GM19328 (cell line): ENCODE measurements around the gene AQP2.

Experiments
- ATAC-seq: cut with Tn5 transposase; IDR thresholded peaks from one replicate; pipeline ENCODE4 v1.9.1; 2021; ENCODE audit warnings: mild to moderate bottlenecking, moderate library complexity; ENCODE audit not compliant: unreplicated experiment

The AQP2 gene

DNA sequence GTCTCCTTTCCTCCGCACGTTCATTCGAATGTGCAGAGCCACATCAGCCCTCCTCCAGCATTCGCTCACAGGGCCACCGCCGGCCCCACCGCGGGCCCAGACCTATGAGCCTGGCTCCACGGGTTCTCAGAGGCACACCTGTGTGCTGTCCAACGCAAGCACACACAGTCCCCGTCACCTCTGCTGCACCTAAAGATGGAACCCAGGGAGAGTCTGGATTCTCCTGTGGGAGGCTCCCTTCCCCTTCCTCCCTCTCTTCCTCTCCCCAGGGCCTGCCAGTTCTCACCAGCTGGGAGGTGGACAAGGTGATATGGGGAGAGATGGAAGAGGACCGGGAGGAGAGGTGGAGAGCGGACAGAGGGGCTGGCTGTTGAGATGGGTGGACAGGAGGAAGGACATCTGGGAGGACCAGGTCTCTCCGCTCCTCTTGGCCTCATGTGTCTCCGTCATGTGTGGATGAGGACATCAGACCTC, 17.3 kb downstream of the AQP2 start:
- ATAC-seq, result no peak

DNA sequence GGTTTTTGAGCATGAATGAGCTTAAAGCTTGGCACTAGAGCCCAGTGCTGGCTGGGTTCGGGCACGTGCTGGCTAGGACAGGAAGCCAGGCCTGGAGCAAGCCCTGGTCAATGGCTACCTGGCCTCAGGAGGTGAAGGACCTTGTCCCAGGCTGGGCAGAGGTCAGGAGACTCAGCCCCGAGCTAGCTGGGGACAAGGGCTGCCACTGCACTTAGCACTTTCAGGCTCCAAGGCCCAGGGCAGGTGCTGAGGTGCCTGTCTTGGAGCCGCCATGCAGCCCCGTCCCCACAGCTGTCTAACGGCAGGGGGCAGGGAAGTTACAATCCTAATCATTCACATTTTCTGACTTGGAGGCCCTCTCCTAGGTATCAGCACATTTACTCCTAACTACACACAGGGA, 17.9 kb downstream of the AQP2 start:
- no peak for ATAC-seq

DNA sequence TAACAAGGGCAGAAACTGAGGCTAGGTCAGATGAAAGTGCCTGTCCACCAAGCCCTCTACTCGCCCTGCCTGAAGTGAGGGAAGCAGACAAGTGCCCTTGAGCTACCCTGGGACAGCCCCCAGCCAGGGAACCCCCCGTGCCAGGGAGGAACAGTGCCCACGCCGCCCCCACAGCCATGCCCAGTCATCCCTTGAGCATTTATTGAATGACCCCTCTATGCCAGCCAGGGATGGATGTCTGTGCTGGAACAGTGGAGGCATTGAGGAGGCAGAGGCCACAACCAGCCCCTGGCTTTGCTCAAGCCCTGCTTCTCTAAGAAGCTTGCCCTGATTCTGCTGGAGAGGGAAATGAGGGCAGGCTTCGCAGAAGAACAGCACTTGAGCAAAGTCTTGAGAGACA, 18.5 kb downstream of the AQP2 start:
- ATAC-seq, result no peak

DNA sequence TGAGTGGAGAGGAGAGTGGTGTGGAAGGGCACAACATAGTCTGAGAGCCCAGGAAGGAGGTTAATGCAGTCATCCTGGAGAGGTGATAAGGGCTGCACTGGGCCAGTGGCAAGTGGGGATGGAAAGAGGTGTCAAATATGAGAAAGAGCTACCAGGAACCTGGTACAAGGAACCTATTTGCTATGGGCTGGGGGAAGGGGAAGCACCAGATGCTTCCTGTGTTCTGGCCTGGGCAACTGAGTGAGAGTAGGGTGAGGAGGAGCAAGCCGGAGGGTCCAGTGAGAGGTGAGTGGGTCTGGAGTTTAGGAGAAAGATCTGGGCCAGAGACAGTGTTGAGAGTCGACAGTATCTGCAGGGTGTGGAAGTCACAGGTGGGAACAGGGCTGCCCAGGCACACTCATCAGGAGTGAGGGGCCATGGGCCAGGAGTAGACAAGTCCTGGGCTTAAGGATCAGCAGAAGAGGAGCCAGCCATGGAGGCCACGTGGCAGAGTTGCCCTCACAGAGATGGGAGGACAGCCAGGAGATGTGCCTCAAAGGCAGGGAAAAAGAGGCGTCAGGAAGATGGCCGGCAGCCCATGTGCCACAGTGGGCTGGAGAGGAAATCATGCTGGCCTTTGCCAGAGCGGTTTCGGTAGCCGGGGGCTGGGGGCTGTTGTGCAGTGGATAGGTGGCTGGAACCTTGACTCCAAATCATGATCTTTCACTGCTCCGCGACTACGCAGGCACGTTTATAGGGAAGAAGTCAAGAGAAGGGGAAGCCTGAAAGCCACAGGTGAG, 19.3 kb downstream of the AQP2 start:
- no peak for ATAC-seq

DNA sequence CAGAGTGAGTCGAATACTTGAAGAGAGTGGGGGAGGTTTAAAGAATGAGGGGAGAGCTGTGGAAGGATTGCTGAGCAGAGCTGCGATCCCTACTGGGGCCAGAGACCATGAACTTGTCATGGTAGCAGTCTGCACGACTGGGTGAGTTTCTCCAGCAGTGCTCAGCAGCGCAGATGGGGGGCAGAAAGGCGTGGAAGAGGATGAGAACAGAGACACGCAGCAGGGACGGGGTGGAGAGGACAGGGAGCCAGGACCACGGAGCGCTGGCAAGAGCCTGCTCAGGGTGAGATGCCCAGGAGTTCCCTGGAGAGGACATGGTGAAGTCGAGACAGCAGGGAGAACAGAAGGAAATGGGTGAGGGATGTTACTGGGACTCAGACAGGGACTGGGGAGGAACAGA, 20.1 kb downstream of the AQP2 start:
- ATAC-seq, result no peak

DNA sequence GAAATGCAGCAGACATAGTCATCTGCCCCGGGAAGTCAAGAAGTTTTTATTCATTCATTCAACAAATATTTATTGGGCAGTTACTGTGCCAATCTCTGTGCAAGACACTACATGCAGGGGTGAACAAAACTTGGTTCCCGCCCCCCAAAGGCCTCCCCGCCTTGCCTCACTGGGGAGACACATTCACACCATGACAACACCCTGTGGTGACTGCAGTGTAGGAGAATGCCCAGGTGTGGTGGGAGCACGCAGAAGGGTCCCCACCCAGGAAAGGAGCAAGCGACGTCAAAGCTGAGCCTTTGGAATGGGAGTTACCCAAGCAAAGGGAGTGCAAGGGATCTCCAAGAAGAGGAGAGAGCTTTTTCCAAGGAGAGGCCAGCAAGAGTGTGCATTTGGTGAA, 20.6 kb downstream of the AQP2 start:
- ATAC-seq, result no peak

DNA sequence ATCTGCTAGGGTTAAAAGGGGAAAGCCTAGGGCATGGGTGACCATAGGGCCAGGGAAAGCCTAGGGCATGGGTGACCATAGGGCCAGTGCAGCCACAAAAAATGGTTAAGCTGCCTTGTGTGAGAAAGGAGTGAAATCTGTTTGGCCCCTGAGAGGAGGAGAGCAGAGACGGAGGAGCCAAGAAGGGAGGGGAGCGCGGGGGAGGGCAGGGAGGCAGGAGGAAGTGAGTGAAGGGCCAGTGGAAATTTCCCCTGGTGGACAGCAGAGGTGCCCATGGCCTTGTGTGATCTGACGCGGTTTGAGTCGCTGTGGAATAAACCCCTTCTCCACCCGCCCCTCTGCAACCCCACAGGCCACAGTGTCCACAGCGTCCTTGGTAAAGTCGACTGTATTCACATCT, 21.6 kb downstream of the AQP2 start:
- ATAC-seq, result no peak

DNA sequence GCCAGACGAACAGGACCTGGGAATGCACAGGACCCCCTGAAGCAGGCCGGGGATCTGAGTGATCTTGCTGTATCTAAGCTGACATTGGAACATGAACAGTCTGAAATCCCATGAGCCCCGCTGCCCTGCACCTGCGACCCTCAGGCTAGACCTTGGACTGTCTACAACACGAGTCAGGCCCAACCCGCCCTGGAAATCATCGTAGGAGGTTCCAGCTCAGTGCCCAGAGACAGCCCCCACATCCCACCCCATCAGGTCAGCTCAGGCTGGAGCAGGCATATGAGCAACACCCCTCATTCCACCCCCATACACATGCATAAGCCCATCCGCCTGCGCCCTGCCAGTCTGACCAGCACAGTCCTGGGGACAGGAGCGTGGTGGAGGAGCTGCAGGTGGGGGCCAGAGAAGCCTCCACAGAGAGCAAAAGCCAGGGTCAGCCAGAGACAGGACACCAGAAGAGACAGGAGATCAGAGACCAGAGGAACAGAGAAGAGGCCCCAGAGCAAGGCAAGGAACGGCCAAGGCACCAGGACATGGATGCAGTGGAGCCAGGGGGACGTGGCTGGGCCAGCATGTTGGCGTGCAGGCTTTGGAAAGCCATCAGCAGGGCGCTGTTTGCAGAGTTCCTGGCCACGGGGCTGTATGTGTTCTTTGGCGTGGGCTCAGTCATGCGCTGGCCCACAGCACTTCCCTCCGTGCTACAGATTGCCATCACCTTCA, 22.3 kb downstream of the AQP2 start, which contains the start of gene AQP6:
AQP6 (plus strand) TSS at position 307 of the 720 bp plus-strand sequence; CDS start at position 534, 227 bp downstream.
- no peak for ATAC-seq

DNA sequence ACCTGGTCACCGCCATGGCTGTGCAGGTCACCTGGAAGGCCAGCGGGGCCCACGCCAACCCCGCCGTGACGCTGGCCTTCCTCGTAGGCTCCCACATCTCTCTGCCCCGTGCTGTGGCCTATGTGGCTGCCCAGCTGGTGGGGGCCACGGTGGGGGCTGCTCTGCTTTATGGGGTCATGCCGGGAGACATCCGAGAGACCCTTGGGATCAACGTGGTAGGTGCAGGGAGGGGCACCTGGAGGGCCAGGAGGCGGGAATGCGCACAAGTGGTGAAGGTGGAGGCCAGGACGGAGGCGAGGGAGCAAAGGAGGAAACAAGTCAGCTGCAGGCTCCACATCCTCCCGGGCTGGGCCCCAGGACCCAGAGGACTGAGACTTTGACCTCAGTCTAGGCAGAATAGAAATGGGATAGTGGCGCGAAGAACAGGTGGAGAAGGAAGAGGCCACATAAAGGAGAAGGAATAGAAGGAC, 22.9 kb downstream of the AQP2 start:
- ATAC-seq, result no peak

DNA sequence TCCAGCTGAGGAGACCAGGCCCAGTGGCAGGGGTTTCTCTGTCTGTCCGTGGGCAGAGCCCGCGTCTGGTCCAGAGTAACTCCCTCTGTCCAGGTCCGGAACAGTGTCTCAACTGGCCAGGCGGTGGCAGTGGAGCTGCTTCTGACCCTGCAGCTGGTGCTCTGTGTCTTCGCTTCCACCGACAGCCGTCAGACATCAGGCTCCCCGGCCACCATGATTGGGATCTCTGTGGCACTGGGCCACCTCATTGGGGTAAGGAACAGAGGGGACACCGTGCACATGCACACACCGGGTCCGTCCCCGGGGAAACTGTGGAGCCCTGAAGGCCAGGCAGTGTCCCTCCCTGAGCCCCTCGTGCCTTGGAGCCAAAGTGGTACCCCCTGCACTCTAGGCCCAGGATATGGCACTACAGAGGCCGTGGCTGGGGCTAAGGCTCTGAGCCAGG, 23.7 kb downstream of the AQP2 start:
- ATAC-seq, result no peak

DNA sequence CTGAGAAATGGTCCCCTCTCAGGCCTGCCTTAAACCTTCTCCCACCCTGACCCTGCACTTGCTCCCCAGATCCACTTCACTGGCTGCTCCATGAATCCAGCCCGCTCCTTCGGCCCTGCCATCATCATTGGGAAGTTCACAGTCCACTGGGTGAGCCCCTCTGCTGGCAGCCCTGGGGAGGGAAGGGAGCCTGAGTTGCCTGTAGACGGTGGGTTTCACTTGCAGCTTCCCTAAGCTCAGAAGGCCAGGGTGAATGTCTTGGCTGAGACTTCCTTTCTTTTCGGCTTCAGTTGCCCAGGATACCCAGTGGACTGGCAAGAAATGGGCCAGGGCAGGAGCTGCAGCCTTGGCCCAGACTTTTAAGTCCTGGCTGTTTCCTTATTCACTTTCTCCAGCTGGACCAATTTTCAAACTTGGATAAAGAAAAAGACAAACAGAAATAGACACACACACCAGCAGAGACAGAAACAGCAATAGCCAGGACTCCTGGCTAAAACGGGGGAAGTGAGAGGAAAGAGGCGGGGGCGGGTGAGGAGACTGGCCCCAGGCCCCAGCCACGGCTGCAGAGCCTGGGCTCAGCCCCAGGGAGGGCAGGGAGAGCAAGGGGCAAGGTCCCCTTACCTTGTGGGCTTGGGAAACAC, 24.3 kb downstream of the AQP2 start:
- ATAC-seq, result no peak

DNA sequence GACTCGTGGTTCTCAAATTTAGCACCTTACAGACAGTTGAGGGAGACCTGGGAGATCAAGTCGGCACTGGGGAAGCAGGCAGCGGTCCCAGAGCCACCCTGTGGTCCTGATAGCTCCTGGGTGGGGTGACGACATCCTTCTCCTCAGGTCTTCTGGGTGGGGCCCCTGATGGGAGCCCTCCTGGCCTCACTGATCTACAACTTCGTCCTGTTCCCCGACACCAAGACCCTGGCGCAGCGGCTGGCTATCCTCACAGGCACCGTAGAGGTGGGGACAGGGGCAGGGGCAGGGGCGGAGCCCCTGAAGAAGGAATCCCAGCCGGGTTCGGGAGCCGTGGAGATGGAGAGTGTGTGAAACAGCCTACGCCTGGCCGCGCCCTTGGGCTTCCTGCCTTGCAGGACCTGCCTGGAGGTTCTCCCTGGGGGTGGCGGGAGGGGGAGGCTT, 24.8 kb downstream of the AQP2 start:
- no peak for ATAC-seq

DNA sequence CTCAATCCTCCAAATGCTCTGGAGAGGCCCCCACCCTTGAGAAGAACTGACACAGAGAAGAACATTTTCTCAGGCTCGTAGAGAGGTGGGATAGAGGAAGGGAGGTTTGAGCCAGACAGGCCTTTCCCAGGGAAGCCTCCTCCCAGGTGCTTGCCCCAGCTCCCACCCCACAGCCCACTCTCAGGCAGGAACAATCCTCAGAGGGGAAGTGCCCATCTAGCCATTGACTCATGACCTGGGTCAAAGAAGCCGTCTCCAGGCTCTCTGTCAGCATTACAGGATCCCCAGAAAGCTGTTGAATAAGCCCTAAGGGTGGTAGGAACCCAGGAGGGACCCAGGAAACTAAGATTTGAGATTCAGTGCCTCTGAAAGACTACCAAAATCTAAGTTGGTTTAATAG, 26.0 kb downstream of the AQP2 start:
- no peak for ATAC-seq

DNA sequence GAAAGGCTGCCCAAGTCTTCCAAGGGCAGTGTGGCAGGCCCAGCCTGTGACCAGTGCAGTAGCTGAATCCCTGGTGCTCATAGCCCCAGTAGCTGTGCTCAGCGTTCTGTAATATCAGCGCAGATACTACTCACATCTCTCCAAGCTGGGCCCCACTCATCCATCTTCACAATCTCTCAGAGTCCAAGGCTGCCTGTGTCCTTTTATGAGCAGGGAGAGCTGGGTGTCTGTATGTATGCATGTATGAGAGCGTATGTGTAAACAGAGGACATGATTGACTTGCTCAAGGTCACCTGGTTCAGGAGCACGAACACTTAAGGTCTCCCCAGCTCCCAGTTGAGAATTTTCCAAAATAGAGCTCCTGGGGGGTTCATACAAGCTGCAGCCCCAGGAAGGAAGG, 27.6 kb downstream of the AQP2 start:
- no peak for ATAC-seq

DNA sequence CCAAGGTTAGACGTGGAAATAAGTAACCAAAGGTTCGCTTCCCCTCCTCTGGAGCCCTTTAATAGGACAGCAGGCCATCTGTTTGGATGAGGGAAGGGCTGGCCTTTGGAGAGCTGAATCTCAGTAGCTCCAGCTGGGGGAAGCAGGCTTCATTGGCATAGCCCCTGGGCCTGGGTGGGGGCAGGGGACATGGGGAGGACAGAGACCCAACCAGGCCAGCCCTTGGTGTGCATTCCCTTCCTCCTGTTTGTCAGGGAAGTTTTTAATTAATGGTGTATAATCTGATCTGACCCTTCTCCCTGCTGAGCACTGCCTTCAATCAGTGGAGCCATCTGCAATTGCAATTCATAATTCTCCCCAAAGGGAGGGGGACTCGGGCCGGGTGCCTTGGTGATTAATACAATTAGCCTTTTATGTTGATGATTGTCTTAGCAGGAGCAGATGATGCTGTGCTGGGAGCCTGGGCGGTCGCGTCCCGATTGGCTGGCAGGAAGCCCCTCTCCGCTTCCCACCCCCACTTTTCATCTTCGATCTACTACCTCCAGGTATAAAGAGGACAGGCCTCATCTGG, 28.6 kb downstream of the AQP2 start:
- no peak for ATAC-seq

DNA sequence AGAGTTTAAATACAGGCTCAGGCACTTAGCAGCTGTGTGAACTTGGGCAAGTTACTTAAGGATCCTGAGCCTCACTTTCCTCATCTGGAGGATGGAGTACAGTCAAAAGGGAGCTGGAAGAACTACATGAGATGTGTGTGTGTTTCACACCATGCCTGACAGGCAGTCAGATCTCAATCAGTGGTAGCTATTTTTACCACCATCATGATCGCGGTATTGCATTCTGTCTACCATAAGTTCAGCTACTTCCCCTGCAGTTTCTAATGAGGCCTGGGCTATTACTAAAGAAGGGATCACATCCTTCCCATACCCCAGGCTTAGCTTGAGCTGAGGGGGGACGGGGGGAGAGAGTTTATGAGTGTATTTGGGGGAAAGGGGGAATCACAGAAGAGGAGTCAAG, 29.3 kb downstream of the AQP2 start:
- no peak for ATAC-seq

DNA sequence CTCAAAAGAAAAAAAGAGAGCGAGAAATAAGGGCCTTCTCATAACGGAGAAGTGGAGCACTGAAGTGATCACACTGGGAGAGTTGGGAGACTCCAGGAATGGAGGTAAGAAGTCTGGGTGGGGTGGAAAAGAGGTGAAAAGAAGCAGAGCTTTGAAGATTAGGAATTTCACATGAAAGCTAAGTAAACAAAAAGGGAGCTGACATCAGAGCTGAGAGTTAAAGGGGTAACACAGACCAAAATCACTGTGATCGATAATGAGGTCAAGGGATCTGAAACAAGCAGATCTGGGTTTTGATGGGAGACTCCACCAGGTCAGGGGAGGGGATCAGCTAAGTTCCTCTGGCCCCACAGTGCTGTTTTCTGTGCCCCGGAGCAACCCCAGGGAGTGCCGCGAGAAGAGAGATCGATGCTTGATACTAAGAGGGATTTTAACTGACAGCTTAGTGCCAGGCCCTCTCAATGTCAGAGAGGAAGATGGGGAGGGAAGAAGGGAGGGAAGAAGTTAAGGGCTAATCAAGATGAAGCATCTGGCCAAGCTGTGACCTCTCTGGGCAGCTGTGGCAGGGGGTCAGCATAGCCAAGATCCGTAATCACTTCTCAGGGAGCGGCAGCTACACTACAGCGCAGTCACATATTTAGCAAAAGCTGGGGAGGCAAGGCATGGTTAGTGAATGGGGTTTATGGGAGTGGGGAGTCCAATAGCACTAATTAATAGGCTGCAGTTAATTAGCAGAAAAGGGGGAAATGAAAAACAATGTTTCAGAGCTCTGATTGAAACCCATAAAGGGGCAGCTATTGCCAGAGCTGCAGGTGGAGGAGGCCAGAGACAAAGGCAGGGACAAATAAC, 30.2 kb downstream of the AQP2 start:
- ATAC-seq, result no peak

DNA sequence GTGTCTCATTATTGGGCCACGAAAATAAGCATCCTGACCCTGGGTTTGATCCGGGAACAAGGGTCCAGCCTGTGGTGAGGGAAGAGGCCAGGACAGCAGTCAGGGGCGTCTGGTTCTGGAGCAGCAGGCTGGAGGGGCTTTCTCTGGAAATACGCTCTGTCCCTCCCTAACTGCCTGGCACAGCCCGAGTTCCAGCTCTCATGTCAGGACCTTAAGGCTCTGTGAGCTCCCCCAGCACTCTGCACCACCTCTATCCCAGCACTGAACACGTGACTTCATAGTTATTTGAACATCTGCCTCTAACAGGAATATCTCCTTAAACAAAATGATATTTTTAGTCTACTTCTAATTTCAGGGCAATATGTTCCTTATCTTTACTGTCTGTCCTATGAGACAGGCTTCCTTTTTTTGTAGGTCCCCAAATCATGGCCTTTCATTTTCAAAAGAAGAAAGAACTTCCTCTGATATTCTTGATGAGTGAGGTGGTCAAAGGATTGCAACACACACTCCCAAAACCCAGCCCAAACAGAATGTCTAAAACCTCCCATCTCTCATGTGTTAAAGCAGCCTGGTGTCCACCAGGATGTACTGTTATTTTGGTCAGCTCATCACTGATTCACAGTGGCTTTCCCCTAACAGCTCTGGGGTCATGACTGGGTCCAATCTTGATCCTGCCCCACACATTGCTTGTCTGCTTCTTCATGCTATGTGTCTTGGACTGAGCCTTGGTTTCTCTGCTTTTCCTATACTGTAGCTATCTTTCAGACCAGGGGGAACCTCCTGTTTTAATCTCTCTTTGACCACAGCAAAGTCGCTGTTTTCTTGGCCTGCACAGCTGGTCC, 31.9 kb downstream of the AQP2 start:
- no peak for ATAC-seq

DNA sequence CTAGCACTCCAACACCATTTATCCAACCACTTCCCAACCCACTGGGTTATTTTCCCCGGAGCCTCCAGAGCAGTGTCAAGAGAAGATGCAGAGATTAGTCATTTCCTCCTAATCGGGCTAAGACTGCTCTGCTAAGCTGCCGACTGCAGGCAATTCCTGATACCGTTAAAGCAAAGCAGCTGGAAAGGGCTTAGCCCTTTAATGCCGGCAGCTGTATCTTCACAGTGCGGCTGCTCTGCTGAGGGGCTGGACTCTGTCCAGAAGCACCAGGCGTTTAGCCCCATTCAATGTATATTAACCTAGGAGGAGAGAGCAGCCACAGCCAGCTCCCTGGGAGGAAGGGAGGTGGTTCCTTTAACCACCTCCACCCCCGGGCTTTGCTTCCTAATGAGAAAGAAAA, 33.4 kb downstream of the AQP2 start:
- ATAC-seq, result no peak
